Kidney tubule cell (primary cell): ENCODE results near the gene CHMP4B.

Experiments
- DNase-seq: peaks from one replicate; pipeline ENCODE4 v3.0.0-alpha.2; 2018; ENCODE audit warnings: low spot score

The CHMP4B gene

GRCh38 chr20:33840160-33840559, 29.0 kb downstream of the CHMP4B start:
- DNase-seq = no peak

GRCh38 chr20:33840759-33841435, 29.7 kb downstream of the CHMP4B start:
- no peak for DNase-seq

GRCh38 chr20:33841436-33841799, 30.3 kb downstream of the CHMP4B start:
- DNase-seq = no peak

- no peak for DNase-seq
Measured at GRCh38 chr20:33842346-33842745, 31.2 kb downstream of the CHMP4B start.

- DNase-seq = no peak
Measured at GRCh38 chr20:33843050-33843449, 31.9 kb downstream of the CHMP4B start.

GRCh38 chr20:33843854-33844253, 32.7 kb downstream of the CHMP4B start:
- no peak for DNase-seq

- DNase-seq = no peak
Measured at GRCh38 chr20:33846291-33846935, 35.3 kb downstream of the CHMP4B start.

GRCh38 chr20:33847006-33847405, 35.9 kb downstream of the CHMP4B start:
- DNase-seq = no peak

- no peak for DNase-seq
Measured at GRCh38 chr20:33848391-33848790, 37.2 kb downstream of the CHMP4B start.

GRCh38 chr20:33850159-33850558, 39.0 kb downstream of the CHMP4B start:
- DNase-seq = no peak

- DNase-seq = no peak
Measured at GRCh38 chr20:33851842-33852466, 40.8 kb downstream of the CHMP4B start.

GRCh38 chr20:33852626-33853506, 41.7 kb downstream of the CHMP4B start:
- no peak for DNase-seq

- no peak for DNase-seq
Measured at GRCh38 chr20:33853507-33853813, 42.3 kb downstream of the CHMP4B start.

GRCh38 chr20:33857722-33858563, 46.8 kb downstream of the CHMP4B start:
- no peak for DNase-seq

- no peak for DNase-seq
Measured at GRCh38 chr20:33858666-33859065, 47.5 kb downstream of the CHMP4B start.

- DNase-seq = peak; percentile 22
Measured at GRCh38 chr20:33859157-33859695, 48.1 kb downstream of the CHMP4B start.

GRCh38 chr20:33859751-33860150, 48.6 kb downstream of the CHMP4B start:
- DNase-seq = no peak

- no peak for DNase-seq
Measured at GRCh38 chr20:33861458-33861857, 50.3 kb downstream of the CHMP4B start.

GRCh38 chr20:33862709-33863403, 51.7 kb downstream of the CHMP4B start:
- DNase-seq = peak; percentile 31

GRCh38 chr20:33863440-33864323, 52.5 kb downstream of the CHMP4B start:
- no peak for DNase-seq
